ENCODE data around the gene SLC12A1.

GRCh38 chr15:48170981-48171380 is 35.1 kb upstream of the SLC12A1 start:
- no peak for TF ChIP-seq CTCF (IDR thresholded peaks at IDR 0.05; ENCODE audit: borderline replicate concordance, extremely low read depth, low read length, poor library complexity, severe bottlenecking)
- TF ChIP-seq EZH2 (IDR thresholded peaks at IDR 0.05; ENCODE audit: borderline replicate concordance, low read depth, low read length, severe bottlenecking) = no peak
